HG03521 (cell line): ENCODE data around the gene PLA2G15.

ENCODE experiments used
- ATAC-seq: cut with Tn5 transposase; IDR thresholded peaks from one replicate; pipeline ENCODE4 v1.9.1; 2021; ENCODE audit warnings: mild to moderate bottlenecking, moderate library complexity; ENCODE audit not compliant: unreplicated experiment

The PLA2G15 gene

GRCh38 chr16:68296291-68296690 is 51.1 kb downstream of the PLA2G15 start:
- no peak for ATAC-seq

GRCh38 chr16:68296693-68297092 is 51.5 kb downstream of the PLA2G15 start:
- ATAC-seq: no peak

- no peak for ATAC-seq
These were observed 52.7 kb downstream of the PLA2G15 start for GRCh38 chr16:68297908-68298307.

- ATAC-seq: no peak
These were observed 53.1 kb downstream of the PLA2G15 start for GRCh38 chr16:68298312-68298711.

GRCh38 chr16:68298907-68299561 is 53.9 kb downstream of the PLA2G15 start:
- no peak for ATAC-seq

GRCh38 chr16:68299571-68300453 is 54.6 kb downstream of the PLA2G15 start:
- ATAC-seq: no peak

- ATAC-seq: no peak
These were observed 55.7 kb downstream of the PLA2G15 start for GRCh38 chr16:68300734-68301459.

- no peak for ATAC-seq
These were observed 61.5 kb downstream of the PLA2G15 start for GRCh38 chr16:68306633-68307032.

GRCh38 chr16:68309799-68310198 is 64.6 kb downstream of the PLA2G15 start:
- no peak for ATAC-seq

- ATAC-seq: no peak
These were observed 65.2 kb downstream of the PLA2G15 start for GRCh38 chr16:68310437-68310773.
